ENCODE measurements around the gene FBXL16. TPM values are rescaled to one million over a fixed set of nuclear protein-coding genes. Genes with fewer than 3 reads are reported as not detected.

FBXL16 gene
- total and polyA plus RNA-seq, 9 of the 15 experiments (the other 6 are each of a cell fraction or from before 2014, with no cell fraction given), result 0.21 to 8.2 (median 1.7) TPM

- TF ChIP-seq ZBTB7A (IDR thresholded peaks at IDR 0.05; ENCODE audit: borderline replicate concordance, control insufficient read depth, low read depth, low read length), result 0 out of 2 replicates have a peak, but pooled peaks have one; percentile 37
- peak; percentile 64 for TF ChIP-seq POLR2A (conservative IDR thresholded peaks at IDR 0.05)
- peak; percentile 8; the same call in 1 of the 2 replicates for TF ChIP-seq POLR2AphosphoS5 (IDR thresholded peaks at IDR 0.05; ENCODE audit: control insufficient read depth, insufficient read depth, low read depth, low read length)
- TF ChIP-seq BCOR (IDR thresholded peaks at IDR 0.05), result peak; percentile 74; the same call in 1 of the 2 replicates
- no peak for TF ChIP-seq NCOA1 (IDR thresholded peaks at IDR 0.05; ENCODE audit: low read depth)
- peak in 1 of 2 experiments; percentile 9; a peak in 1 of 4 replicates for TF ChIP-seq RCOR1 (IDR thresholded peaks at IDR 0.05; ENCODE audit: borderline replicate concordance in 1 of 2, low read depth in 2 of 2, low read length in 2 of 2)
- TF ChIP-seq, protein P1, sequence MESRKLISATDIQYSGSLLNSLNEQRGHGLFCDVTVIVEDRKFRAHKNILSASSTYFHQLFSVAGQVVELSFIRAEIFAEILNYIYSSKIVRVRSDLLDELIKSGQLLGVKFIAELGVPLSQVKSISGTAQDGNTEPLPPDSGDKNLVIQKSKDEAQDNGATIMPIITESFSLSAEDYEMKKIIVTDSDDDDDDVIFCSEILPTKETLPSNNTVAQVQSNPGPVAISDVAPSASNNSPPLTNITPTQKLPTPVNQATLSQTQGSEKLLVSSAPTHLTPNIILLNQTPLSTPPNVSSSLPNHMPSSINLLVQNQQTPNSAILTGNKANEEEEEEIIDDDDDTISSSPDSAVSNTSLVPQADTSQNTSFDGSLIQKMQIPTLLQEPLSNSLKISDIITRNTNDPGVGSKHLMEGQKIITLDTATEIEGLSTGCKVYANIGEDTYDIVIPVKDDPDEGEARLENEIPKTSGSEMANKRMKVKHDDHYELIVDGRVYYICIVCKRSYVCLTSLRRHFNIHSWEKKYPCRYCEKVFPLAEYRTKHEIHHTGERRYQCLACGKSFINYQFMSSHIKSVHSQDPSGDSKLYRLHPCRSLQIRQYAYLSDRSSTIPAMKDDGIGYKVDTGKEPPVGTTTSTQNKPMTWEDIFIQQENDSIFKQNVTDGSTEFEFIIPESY (CRISPR knock-in tag; IDR thresholded peaks at IDR 0.05), result peak; percentile 62
- no peak for TF ChIP-seq HLTF (IDR thresholded peaks at IDR 0.05)
- TF ChIP-seq, protein P2, sequence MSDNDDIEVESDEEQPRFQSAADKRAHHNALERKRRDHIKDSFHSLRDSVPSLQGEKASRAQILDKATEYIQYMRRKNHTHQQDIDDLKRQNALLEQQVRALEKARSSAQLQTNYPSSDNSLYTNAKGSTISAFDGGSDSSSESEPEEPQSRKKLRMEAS (CRISPR knock-in tag; IDR thresholded peaks at IDR 0.05), result 0 out of 2 replicates have a peak, but pooled peaks have one; percentile 23
- TF ChIP-seq POLR2G (IDR thresholded peaks at IDR 0.05; ENCODE audit: low read depth, low read length), result peak; percentile 60; the same call in 1 of the 2 replicates
- peak; percentile 94 for TF ChIP-seq ZNF740 (CRISPR knock-in tag; IDR thresholded peaks at IDR 0.05)
- peak in 1 of 2 experiments; percentile 25; a peak in 1 of 4 replicates for TF ChIP-seq ZNF740 (tag; IDR thresholded peaks at IDR 0.05)
- TF ChIP-seq ZNF583 (CRISPR knock-in tag; IDR thresholded peaks at IDR 0.05), result no peak
- peak in 1 of 2 experiments; percentile 71; a peak in 1 of 4 replicates for TF ChIP-seq KDM1A (IDR thresholded peaks at IDR 0.05)
- no peak for TF ChIP-seq KHSRP (IDR thresholded peaks at IDR 0.05)
These were observed 17.4 kb upstream of the FBXL16 start (continued) for GRCh38 chr16:722835-723633.

Data from K562 (cell line).